K562 (cell line): ENCODE results near the gene CTU1. TPM values are rescaled to one million over a fixed set of nuclear protein-coding genes. Genes with fewer than 3 reads are reported as not detected.

Experiments used
- BCOR ChIP-seq: fragments of 450-650 bp; IDR thresholded peaks from 2 replicates; pipeline ENCODE4 v1.6.1; 2016
- CBFA2T3 ChIP-seq: fragments of 450-650 bp; IDR thresholded peaks from 2 replicates; pipeline ENCODE4 v1.6.1; 2017
- EWSR1 ChIP-seq: fragments of 450-650 bp; IDR thresholded peaks from 2 replicates; pipeline ENCODE4 v1.6.1; 2018; ENCODE audit warnings: borderline replicate concordance, mild to moderate bottlenecking, low read depth, moderate library complexity; ENCODE audit not compliant: partially characterized antibody
- FOS ChIP-seq: IDR thresholded peaks from 3 replicates; pipeline ENCODE4 v1.6.1; 2011; ENCODE audit not compliant: insufficient read length; ENCODE audit errors: extremely low read depth
- IFI16 ChIP-seq: fragments of 250-450 bp; sonication (Bioruptor Pico); IDR thresholded peaks from 2 replicates; pipeline ENCODE4 v2.1.2; 2022; ENCODE audit warnings: mild to moderate bottlenecking, inconsistent platforms
- MBD2 ChIP-seq: sonication (generic); IDR thresholded peaks from 2 replicates; pipeline ENCODE4 v1.6.1; 2016; ENCODE audit warnings: low read depth, borderline replicate concordance
- NELFE ChIP-seq: IDR thresholded peaks from 2 replicates; pipeline ENCODE4 v1.6.1; 2011; ENCODE audit warnings: mild to moderate bottlenecking; ENCODE audit not compliant: insufficient read depth, insufficient read length
- NFE2 ChIP-seq: IDR thresholded peaks from 2 replicates; pipeline ENCODE4 v1.6.1; 2014; ENCODE audit warnings: antibody characterized with exemption, low read depth
- PCBP2 ChIP-seq: fragments of 200-400 bp; formaldehyde crosslinking; IDR thresholded peaks from 2 replicates; pipeline ENCODE4 v1.6.1; 2018; ENCODE audit warnings: low read length, low read depth, mild to moderate bottlenecking, moderate library complexity; ENCODE audit not compliant: poor library complexity, severe bottlenecking
- PHTF2 ChIP-seq: fragments of 250-450 bp; sonication (Bioruptor Pico); IDR thresholded peaks from 2 replicates; pipeline ENCODE4 v1.5.0; 2021; ENCODE audit warnings: mild to moderate bottlenecking
- RBBP5 ChIP-seq: fragments of 200-600 bp; sonication (generic); IDR thresholded peaks from 2 replicates; pipeline ENCODE4 v1.6.1; 2012; ENCODE audit warnings: borderline replicate concordance, mild to moderate bottlenecking, low read length, control low read depth, inconsistent platforms; ENCODE audit not compliant: insufficient read depth, poor library complexity, severe bottlenecking
- TCF15 ChIP-seq: fragments of 250-450 bp; sonication (Bioruptor Pico); IDR thresholded peaks from 2 replicates; pipeline ENCODE4 v1.8.0; 2022; ENCODE audit warnings: moderate library complexity, mild to moderate bottlenecking, inconsistent platforms
- ZKSCAN8 ChIP-seq: fragments of 200-800 bp; sonication (Bioruptor generic); IDR thresholded peaks from 2 replicates; pipeline ENCODE4 v1.6.1; 2016; ENCODE audit warnings: missing genetic modification characterization, missing compliant biosample characterization
- ZNF146 ChIP-seq: IDR thresholded peaks from one replicate; pipeline ENCODE4 v1.6.1; 2018; ENCODE audit warnings: missing compliant biosample characterization; ENCODE audit not compliant: unreplicated experiment
- ZNF592 ChIP-seq: fragments of 450-650 bp; IDR thresholded peaks from 2 replicates; pipeline ENCODE4 v1.6.1; 2017; ENCODE audit warnings: antibody characterized with exemption, mild to moderate bottlenecking
- ZNF639 ChIP-seq, 2 experiments: fragments of 200-800 bp in 1 of 2; sonication (Bioruptor generic) in 1 of 2; sonication (generic) in 1 of 2; formaldehyde crosslinking in 1 of 2; IDR thresholded peaks in 1 of 2; conservative IDR thresholded peaks in 1 of 2; 2 replicates each; pipeline versions ENCODE4 v1.5.0 to v1.6.1; 2016 to 2020; ENCODE audit warnings: missing compliant biosample characterization in 1 of 2, missing genetic modification characterization in 1 of 2, missing genetic modification reagents in 1 of 2
- ZNF717 ChIP-seq: fragments of 250-450 bp; sonication (Bioruptor Pico); IDR thresholded peaks from 2 replicates; pipeline ENCODE4 v1.5.0; 2021
- ZNF740 ChIP-seq, 3 experiments: fragments of 200-800 bp in 1 of 3; sonication (Bioruptor generic) in 1 of 3; sonication (generic) in 1 of 3; formaldehyde crosslinking in 1 of 3; IDR thresholded peaks; 2 replicates each; pipeline versions ENCODE4 v1.6.1 to v1.8.0; 2016 to 2022; ENCODE audit warnings: mild to moderate bottlenecking in 2 of 3, missing compliant biosample characterization in 2 of 3, missing genetic modification characterization in 2 of 3, missing genetic modification reagents in 1 of 3
- ZNF77 ChIP-seq: fragments of 250-450 bp; sonication (Bioruptor Pico); IDR thresholded peaks from 2 replicates; pipeline ENCODE4 v1.5.0; 2020
- polyA plus RNA-seq, 8 experiments: library from polyadenylated mRNA; depleted of rRNA in 4 of 8; stranded (reverse) in 5 of 8; unstranded in 3 of 8; fragments of >200 nt; fragmentation: Nextera tagmentation in 2 of 8; fragmentation: Illumina TruSeq in 1 of 8; extraction: Ambion mirVana in 2 of 8; extraction: Trizol in 1 of 8; gene quantifications; 2 replicates each; pipeline versions ENCODE4 v1.2.1 to v1.2.3, GENCODE V29; 2011 to 2014; ENCODE audit warnings: inconsistent platforms in 1 of 8, missing spikeins in 1 of 8
- total RNA-seq, 7 experiments: library from RNA; depleted of rRNA in 6 of 7; stranded (reverse); fragments of >200 nt in 6 of 7; fragmentation: Illumina TruSeq in 2 of 7; extraction: Trizol in 2 of 7; gene quantifications; 2 replicates each; pipeline versions ENCODE4 v1.2.1 to v1.2.3, GENCODE V29; 2011 to 2021; ENCODE audit warnings: low replicate concordance in 1 of 7

CTU1 gene
- total and polyA plus RNA-seq, 9 of the 15 experiments (the other 6 are each of a cell fraction or from before 2014, with no cell fraction given): 0.03 to 18.4 (median 2.3) TPM; not detected in 1

GRCh38 chr19:51136851-51137551, 28.8 kb upstream of the CTU1 start (continued):
- peak; percentile 24; the same call in 1 of the 2 replicates for TF ChIP-seq ZNF592
- no peak for TF ChIP-seq ZNF77 (CRISPR knock-in tag)
- TF ChIP-seq EWSR1: no peak
- TF ChIP-seq NELFE: no peak
- no peak for TF ChIP-seq CBFA2T3
- peak in 1 of 2 experiments; percentile 72; a peak in 1 of 4 replicates for TF ChIP-seq ZNF639 (CRISPR knock-in tag; conservative IDR thresholded peaks at IDR 0.05 in 1 of 2, IDR thresholded peaks at IDR 0.05 in 1 of 2)
- no peak for TF ChIP-seq PHTF2
- no peak for TF ChIP-seq ZNF146 (CRISPR knock-in tag)
- TF ChIP-seq BCOR: no peak
- no peak for TF ChIP-seq IFI16
- TF ChIP-seq ZNF717 (CRISPR knock-in tag): no peak
- TF ChIP-seq ZNF740 (CRISPR knock-in tag; IDR thresholded peaks at IDR 0.05): peak; percentile 60
- TF ChIP-seq ZNF740 (tag; IDR thresholded peaks at IDR 0.05): no peak
- TF ChIP-seq ZKSCAN8: peak; percentile 55; the same call in 1 of the 2 replicates
- no peak for TF ChIP-seq TCF15 (CRISPR knock-in tag)
- TF ChIP-seq RBBP5: no peak
- no peak for TF ChIP-seq FOS
- TF ChIP-seq NFE2: peak; percentile 53; the same call in 1 of the 2 replicates
- TF ChIP-seq PCBP2: no peak
- 0 out of 2 replicates have a peak, but pooled peaks have one; percentile 34 for TF ChIP-seq MBD2
